Myocyte (in vitro differentiated cells): ENCODE measurements around the gene TGIF2. TPM values are rescaled to one million over a fixed set of nuclear protein-coding genes. Genes with fewer than 3 reads are reported as not detected.

Source experiments
- DNase-seq: peaks from one replicate; pipeline ENCODE4 v3.0.0-alpha.2; 2012; ENCODE audit warnings: low read depth
- polyA plus RNA-seq: library from polyadenylated mRNA; unstranded; fragments of >200 nt; gene quantifications from one replicate; pipeline ENCODE4 v1.2.1, GENCODE V29; 2012; ENCODE audit warnings: missing spikeins
- total RNA-seq: library from RNA; depleted of rRNA; stranded (reverse); fragments of >200 nt; gene quantifications from 2 replicates; pipeline ENCODE4 v1.2.3, GENCODE V29; 2014

TGIF2 gene
- 11.3 and 22.1 TPM in 2 replicates for total RNA-seq
- 12.1 TPM for polyA plus RNA-seq

DNA sequence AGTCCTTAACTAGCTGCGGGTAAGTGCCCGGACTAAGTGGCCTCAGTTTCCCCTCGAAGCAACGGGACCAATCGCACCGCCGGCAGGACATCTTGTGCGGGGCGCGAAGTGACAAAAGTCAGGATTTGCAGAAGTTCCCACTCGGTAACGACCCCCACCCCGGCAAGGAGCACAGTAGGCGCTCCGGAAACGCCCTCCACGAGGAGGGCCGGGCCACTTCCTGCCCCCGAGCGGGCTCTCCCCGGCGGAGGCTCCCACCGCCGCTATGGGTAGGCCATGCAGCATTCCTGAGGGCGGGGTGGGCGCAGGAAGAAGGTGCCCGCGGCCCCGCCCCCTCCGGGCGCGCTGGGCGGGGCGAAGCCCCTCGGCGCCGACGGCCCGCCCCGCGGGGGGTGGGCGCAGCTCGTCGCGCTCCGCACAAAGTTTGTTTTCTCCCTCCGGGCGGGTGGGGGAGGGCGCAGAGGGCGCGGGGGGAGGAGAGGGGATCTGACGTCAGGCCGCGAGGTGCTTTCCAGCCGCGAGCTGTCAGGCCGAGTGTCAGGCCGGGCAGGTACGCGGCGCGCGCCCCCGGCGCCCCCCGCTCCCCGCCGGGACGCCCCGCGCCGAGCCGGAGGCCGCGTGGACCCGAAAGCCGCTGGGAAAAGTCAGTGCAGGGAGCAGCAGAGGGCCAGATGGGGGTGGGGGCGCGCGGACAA lies at the start of gene TGIF2:
Gene TGIF2 (plus strand): TSS at position 495 of the 695 bp plus-strand sequence. CDS start 5,178 bp downstream, outside the sequence.
- DNase-seq: peak; percentile 84

- DNase-seq: no peak
Observed at GRCh38 chr20:36525620-36526365, 47.6 kb upstream of the TGIF2 start.

DNA sequence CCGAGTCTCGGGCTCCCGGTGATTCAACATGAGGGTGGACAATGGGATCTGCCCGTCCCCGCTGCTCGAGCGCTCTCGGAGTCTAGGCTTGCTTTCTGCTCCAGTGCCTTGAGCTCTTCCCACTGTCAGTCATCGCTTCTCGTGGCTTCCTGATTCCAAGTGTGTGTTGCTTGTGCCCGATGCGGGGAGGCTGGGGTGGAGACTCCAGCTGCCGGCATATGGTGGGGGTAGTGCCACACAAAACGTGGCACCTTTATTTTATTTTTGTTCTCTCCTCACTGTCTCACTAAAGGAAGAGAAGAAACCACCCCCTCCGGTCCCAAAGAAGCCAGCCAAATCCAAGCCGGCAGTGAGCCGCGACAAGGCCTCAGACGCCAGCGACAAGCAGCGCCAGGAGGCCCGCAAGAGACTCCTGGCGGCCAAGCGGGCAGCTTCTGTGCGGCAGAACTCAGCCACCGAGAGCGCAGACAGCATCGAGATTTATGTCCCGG lies 46.8 kb upstream of the TGIF2 start:
- no peak for DNase-seq

- no peak for DNase-seq
Observed at GRCh38 chr20:36527331-36528125, 45.9 kb upstream of the TGIF2 start.

DNA sequence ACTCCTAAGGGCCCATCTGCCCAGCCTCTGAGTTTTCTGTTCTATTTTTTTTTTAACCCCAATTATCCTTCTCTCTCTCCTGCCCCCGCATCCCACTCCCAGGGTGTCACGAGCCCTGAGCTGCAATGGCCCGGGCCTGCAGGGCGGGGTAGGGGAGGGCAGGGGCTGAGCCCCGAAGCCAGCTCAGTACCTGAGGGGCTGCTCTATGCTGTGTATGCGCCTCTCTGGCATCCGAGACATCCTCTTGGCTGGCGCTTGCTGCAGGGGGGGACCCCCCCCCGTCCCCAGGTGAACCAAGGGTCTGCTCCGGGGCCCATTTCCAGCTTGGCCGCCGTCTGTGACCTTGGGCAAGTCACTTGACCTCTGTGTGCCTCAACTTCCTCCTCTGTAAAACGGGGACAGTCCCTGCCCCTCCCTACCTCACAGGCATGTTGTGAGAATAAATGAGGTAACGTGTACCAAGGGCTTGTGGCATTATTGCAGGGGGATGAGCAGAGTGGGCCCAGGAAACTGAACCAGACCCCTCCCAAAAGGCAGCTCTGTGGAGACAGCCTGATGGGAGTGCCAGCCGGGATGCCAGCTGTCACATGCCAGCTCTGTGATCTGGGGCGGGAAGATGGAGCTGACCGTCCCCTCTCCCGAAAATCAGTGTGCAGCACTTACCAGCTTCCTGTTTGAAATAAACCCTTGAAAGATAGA lies 45.1 kb upstream of the TGIF2 start:
- no peak for DNase-seq

DNA sequence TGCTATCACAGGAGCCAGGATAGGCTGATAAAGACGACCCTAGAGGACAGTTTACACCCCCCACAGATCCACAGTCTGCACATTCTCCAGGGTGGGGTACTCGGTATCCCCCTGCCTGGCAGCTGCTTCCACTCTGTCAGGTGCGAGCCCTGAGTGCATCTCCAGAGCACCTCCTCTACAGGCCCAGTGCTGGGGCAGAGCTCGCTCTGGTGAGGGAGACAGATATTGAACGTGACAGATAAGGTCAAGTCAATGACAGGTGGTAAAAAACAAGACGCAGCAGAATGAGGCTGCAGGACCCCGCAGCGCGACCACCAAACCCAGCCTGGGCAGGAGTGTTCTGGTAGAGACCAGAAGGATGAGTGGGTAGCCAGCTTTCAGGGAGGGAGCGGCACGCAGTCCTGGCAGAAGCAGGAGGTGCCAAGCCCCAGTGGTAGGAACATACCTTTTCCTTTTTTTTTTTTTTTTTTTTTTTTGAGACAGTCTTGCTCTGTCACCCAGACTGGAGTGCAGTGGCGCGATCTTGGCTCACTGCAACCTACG lies 44.5 kb upstream of the TGIF2 start:
- no peak for DNase-seq

GRCh38 chr20:36532388-36532787 lies 41.0 kb upstream of the TGIF2 start:
- DNase-seq: no peak

- DNase-seq: no peak
Observed at GRCh38 chr20:36532822-36533221, 40.6 kb upstream of the TGIF2 start.

GRCh38 chr20:36538026-36538722 lies 35.2 kb upstream of the TGIF2 start:
- peak; percentile 34 for DNase-seq

GRCh38 chr20:36540551-36541211 lies 32.7 kb upstream of the TGIF2 start:
- DNase-seq: no peak

DNA sequence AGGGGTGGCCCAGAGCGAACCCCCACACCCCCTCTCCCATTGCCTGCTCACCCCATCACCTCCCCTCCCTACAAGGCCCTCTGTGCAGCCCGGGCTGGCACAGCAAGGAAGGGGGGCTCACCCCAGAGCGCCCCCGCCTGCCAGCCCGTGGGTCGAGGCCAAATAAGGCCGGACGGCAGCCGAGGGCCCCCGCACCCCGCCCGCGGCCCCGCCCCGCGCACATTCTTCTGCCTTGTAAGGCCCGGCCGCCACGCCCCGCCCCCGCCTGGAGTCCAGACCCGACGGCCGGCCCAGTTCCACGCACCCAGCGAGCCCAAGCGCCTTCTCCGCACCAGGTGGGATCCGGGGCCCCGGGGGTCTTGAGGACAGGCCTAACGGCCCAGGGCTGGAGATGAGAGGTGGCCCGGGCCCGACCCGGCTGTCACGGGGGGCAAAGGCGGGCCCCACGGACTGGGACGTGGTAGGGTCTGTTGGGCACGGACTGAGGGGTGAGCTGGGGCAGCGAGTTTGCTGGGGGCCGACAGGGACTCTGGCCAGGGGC lies 32.1 kb upstream of the TGIF2 start, which contains the start of gene MYL9:
Gene MYL9 (plus strand): TSS at position 293 of the 541 bp plus-strand sequence. CDS start 3,366 bp downstream, outside the sequence.
- DNase-seq: peak; percentile 88

GRCh38 chr20:36541768-36542488 lies 31.5 kb upstream of the TGIF2 start:
- DNase-seq: peak; percentile 91

GRCh38 chr20:36542516-36543183 lies 30.7 kb upstream of the TGIF2 start:
- DNase-seq: no peak

DNA sequence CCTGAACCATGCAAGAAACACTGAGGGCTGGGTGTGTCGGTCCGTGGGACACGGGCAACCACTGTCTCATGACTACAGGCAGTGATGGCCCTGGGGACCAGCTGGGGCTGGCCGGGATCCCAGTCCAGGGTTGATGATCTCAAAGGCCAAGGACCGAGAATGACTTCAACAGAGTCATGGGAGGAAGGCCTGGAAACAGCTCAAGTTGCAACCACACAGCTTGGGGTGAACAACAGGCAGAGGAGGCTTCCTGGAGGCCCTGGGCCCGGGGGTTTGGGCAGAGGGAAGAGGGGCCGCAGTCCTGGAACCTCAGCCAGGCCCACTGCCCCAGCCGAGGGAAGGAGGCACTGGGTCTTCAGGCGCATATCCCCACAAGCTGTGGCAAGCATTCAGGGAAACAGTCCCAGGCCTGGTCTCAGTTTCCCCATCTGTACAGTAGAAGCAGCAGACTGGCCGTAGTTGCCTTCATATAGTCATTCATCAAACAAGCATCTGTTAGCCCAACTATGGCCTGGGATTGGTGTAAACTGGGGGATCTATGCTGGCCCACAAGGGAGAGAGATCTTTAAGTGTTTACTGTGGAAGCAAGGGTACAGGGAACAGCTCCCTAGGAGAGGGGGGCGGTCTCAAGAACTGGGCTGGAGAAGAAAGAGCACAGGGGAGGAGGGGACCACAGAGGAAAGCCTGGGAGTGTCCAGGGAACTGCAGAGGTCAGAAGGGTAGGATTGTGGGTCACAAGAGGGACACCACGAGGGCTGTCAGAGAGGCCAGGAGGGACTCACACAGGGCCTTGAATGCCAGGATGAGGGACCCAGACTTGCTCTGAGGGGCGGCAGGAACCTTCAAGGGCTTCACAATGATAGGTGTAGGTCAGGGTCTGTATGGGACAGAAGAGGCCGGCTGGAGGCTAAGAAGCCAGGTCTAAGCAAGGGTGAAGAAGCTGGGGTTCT lies 29.9 kb upstream of the TGIF2 start:
- DNase-seq: peak; percentile 98

DNA sequence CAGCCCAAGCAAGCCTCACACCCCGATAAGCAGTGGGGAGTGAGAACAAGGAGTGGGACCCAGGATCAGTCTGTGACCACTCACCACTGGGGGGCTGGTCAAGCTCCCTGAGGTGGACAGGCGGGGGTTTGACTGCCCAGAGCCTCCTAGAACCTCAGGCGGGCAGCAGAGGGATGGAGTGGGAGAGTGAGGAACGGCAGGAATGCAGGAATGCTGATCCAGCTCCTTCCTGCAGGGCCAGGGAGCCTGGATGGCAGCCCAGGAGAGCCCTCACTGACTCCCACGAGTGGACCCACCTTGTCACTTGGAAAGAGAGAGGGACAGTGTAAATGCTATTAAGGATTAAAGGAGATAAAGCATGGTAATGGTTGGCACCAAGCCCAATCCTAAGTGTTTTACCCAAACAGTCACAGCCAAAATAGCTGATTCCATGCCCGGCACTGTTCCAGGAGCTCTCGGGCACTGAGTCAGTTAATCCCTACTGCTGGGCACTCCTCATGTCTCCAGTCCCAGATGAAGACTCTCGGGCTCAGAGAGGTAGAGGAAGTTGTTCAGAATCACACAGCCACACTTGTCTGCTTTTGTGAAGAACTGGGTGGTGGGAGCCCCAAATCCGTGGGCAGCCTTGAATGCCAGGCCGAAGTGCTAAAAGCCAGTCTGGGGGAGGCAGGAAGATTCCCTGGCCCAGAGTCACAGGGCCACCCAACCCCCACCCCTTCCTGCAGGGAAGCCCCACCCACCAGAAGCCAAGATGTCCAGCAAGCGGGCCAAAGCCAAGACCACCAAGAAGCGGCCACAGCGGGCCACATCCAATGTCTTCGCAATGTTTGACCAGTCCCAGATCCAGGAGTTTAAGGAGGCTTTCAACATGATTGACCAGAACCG lies 29.0 kb upstream of the TGIF2 start:
- DNase-seq: peak; percentile 91
